HEK293 (cell line): Measurements from ENCODE around the gene ITPRID2.

Source experiments
- SALL2 ChIP-seq: fragments of 450-650 bp; formaldehyde crosslinking; IDR thresholded peaks from 2 replicates; pipeline ENCODE4 v1.5.0; 2017; ENCODE audit warnings: missing biosample characterization, mild to moderate bottlenecking, missing genetic modification characterization, borderline replicate concordance
- ZNF121 ChIP-seq: fragments of 450-650 bp; formaldehyde crosslinking; IDR thresholded peaks from 2 replicates; pipeline ENCODE4 v1.5.1; 2016; ENCODE audit warnings: missing biosample characterization, missing genetic modification characterization
- ZNF133 ChIP-seq: fragments of 450-650 bp; formaldehyde crosslinking; IDR thresholded peaks from 2 replicates; pipeline ENCODE4 v1.5.1; 2016; ENCODE audit warnings: missing biosample characterization, missing genetic modification characterization
- ZNF24 ChIP-seq: fragments of 450-650 bp; formaldehyde crosslinking; IDR thresholded peaks from 2 replicates; pipeline ENCODE4 v1.5.1; 2016; ENCODE audit warnings: missing biosample characterization, missing genetic modification characterization
- ZNF274 ChIP-seq, 2 experiments: fragments of 200-500 bp in 1 of 2; fragments of 450-650 bp in 1 of 2; sonication (Bioruptor generic) in 1 of 2; formaldehyde crosslinking in 1 of 2; IDR thresholded peaks; 2 replicates each; pipeline versions ENCODE4 v1.5.1 to v1.6.1; 2014 to 2016; ENCODE audit warnings: borderline replicate concordance in 1 of 2, inconsistent platforms in 1 of 2, low read length in 1 of 2, missing biosample characterization in 1 of 2, missing genetic modification characterization in 1 of 2
- ZNF558 ChIP-seq: fragments of 450-650 bp; formaldehyde crosslinking; IDR thresholded peaks from 2 replicates; pipeline ENCODE4 v1.5.1; 2016; ENCODE audit warnings: missing biosample characterization, missing genetic modification characterization
- TF ChIP-seq, protein P1 (sequence below): fragments of 450-650 bp; formaldehyde crosslinking; IDR thresholded peaks from 2 replicates; pipeline ENCODE4 v1.5.1; 2017; ENCODE audit warnings: missing biosample characterization, missing genetic modification characterization
- TF ChIP-seq, protein P2 (sequence below): fragments of 450-650 bp; formaldehyde crosslinking; IDR thresholded peaks from 2 replicates; pipeline ENCODE4 v1.5.1; 2016; ENCODE audit warnings: missing biosample characterization, missing genetic modification characterization
- TF ChIP-seq, protein P3 (sequence below): fragments of 450-650 bp; formaldehyde crosslinking; IDR thresholded peaks from 2 replicates; pipeline ENCODE4 v1.5.1; 2016; ENCODE audit warnings: missing biosample characterization, missing genetic modification characterization

DNA sequence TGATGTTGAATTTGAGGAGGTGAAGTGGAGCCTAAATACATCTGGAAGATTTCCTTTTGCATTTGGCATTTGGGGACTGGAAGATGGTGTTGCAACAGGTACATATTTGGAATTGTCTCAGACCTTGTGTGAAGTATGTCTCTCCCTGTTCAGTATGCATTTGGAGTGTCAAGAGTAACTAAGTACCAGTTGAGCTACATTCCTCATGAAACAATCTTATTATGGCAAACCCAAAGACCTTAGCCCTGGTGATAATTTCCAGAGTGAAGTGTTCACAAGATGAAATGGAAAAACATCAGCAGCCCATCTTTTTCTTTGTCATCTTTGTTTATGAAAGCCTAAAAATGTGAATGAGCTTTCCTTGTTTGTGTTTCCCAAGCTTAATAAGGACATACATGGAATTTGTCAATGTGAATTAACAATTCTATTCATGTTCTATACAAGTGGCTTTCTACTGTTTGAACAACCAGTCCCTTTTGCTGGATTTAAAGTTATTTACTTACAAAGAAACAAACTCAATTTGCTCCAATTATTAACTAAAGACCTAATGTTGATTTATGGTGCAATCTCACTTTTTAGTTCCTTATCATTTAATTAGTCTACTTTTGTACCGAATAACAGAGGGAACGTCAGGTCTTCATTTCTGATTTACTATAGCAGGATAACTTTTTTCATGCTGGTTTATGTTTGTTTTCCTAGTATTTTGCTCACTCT, 52.0 kb downstream of the ITPRID2 start:
- TF ChIP-seq ZNF121 (tag by site-specific recombination) (no peak), ZNF24 (tag by site-specific recombination) (no peak), ZNF558 (tag by site-specific recombination) (no peak), SALL2 (tag by site-specific recombination) (no peak), ZNF274 (IDR thresholded peaks at IDR 0.05; ENCODE audit: low read length) (no peak), ZNF274 (tag by site-specific recombination; IDR thresholded peaks at IDR 0.05; ENCODE audit: borderline replicate concordance) (no peak), ZNF133 (tag by site-specific recombination) (no peak)
- TF ChIP-seq, protein P1, sequence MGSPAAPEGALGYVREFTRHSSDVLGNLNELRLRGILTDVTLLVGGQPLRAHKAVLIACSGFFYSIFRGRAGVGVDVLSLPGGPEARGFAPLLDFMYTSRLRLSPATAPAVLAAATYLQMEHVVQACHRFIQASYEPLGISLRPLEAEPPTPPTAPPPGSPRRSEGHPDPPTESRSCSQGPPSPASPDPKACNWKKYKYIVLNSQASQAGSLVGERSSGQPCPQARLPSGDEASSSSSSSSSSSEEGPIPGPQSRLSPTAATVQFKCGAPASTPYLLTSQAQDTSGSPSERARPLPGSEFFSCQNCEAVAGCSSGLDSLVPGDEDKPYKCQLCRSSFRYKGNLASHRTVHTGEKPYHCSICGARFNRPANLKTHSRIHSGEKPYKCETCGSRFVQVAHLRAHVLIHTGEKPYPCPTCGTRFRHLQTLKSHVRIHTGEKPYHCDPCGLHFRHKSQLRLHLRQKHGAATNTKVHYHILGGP (tag by site-specific recombination), result no peak
- TF ChIP-seq, protein P2, sequence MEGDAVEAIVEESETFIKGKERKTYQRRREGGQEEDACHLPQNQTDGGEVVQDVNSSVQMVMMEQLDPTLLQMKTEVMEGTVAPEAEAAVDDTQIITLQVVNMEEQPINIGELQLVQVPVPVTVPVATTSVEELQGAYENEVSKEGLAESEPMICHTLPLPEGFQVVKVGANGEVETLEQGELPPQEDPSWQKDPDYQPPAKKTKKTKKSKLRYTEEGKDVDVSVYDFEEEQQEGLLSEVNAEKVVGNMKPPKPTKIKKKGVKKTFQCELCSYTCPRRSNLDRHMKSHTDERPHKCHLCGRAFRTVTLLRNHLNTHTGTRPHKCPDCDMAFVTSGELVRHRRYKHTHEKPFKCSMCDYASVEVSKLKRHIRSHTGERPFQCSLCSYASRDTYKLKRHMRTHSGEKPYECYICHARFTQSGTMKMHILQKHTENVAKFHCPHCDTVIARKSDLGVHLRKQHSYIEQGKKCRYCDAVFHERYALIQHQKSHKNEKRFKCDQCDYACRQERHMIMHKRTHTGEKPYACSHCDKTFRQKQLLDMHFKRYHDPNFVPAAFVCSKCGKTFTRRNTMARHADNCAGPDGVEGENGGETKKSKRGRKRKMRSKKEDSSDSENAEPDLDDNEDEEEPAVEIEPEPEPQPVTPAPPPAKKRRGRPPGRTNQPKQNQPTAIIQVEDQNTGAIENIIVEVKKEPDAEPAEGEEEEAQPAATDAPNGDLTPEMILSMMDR (tag by site-specific recombination), result no peak
- TF ChIP-seq, protein P3, sequence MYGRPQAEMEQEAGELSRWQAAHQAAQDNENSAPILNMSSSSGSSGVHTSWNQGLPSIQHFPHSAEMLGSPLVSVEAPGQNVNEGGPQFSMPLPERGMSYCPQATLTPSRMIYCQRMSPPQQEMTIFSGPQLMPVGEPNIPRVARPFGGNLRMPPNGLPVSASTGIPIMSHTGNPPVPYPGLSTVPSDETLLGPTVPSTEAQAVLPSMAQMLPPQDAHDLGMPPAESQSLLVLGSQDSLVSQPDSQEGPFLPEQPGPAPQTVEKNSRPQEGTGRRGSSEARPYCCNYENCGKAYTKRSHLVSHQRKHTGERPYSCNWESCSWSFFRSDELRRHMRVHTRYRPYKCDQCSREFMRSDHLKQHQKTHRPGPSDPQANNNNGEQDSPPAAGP, result no peak
